LNCaP clone FGC (cell line): ENCODE results near the gene ROR1.

Source experiments
- DNase-seq: peaks from one replicate; pipeline ENCODE4 v3.0.0-alpha.2; 2011; ENCODE audit warnings: low read depth
- H3K4me3 ChIP-seq: 2 replicates; pipeline ENCODE4 v1.5.1; 2011; ENCODE audit warnings: mild to moderate bottlenecking, low read depth, low read length, control low read depth
- TF ChIP-seq, protein P1 (sequence below): IDR thresholded peaks from 2 replicates; pipeline ENCODE4 v1.5.1; 2012; ENCODE audit warnings: mild to moderate bottlenecking; ENCODE audit not compliant: control insufficient read depth, insufficient read depth; ENCODE audit errors: extremely low read depth

The ROR1 gene

DNA sequence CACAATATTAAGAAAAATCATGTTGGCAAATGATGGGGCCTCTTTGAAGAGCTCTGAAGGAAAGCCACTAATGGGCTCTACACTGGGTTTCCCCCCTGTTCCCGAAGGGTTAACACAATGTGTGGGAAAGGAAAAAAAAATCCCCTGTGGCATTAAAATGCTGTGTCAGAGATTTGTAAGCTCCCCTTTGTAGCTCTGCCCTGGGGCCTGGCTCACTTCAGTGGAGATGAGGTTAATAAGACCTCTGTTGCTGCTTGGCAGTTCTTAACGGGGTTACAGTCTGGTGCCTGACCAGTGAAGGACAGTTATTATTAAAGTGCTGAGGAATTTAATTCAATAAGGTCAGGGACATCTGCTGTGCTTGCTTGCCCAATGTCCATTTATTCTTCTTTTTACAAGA lies 299.9 kb downstream of the ROR1 start:
- no peak for DNase-seq
- TF ChIP-seq, protein P1, sequence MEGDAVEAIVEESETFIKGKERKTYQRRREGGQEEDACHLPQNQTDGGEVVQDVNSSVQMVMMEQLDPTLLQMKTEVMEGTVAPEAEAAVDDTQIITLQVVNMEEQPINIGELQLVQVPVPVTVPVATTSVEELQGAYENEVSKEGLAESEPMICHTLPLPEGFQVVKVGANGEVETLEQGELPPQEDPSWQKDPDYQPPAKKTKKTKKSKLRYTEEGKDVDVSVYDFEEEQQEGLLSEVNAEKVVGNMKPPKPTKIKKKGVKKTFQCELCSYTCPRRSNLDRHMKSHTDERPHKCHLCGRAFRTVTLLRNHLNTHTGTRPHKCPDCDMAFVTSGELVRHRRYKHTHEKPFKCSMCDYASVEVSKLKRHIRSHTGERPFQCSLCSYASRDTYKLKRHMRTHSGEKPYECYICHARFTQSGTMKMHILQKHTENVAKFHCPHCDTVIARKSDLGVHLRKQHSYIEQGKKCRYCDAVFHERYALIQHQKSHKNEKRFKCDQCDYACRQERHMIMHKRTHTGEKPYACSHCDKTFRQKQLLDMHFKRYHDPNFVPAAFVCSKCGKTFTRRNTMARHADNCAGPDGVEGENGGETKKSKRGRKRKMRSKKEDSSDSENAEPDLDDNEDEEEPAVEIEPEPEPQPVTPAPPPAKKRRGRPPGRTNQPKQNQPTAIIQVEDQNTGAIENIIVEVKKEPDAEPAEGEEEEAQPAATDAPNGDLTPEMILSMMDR = no peak

DNA sequence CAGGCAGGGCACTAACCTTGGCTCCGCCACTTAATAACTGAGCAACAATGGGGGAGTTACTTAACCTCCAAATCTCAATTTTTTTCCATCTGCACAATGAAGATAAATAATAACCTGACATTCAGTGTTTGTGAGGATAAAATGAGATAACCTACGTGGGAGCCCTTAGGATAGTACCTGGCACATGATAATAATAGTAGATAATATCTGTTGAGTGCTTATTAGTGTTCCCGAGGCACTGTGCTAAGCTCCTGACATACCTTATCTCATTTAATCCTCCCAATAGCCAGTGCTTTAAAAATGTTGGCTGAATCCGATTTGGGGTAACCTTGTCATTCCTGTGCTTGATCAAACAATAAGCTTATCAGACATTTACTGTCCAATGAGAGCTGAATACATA lies 300.9 kb downstream of the ROR1 start:
- TF ChIP-seq, protein P1 = no peak
- no peak for DNase-seq

More for the DNA sequence above, 299.9 kb downstream of the ROR1 start:
- H3K4me3 ChIP-seq = no peak overlapping the region

DNA sequence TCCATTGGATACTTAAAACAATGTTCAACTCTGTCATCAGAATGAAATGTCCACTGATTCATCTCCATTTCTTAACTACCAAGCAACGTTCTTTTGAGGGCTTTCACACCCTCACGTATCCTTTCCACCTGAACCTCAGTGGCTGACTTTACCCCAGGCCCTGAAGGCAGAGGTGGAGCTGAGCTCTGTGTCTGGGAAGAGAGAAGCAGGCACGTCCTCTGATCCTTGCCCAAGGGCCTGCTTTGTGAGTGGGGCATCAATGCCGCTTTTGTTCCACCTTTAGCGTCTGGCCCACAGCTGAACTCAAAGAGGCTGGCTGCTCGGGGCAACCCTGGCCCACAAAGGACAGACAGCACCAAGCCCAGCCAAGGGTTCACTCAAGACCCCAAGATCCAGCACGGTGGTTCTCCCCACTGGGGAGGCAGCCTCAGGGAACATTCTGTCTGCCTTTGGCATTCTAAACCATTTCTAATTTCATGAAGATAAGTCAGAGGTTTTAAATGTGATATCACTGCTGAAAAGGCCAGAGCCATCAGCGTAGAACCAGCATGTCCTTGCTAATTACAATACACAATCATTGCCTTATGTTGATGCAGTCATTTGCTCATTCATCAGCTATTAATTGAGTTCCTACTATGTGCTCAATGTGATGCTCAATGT lies 303.6 kb downstream of the ROR1 start:
- TF ChIP-seq, protein P1 = no peak
- no peak for DNase-seq
- H3K4me3 ChIP-seq = no peak overlapping the region

More for the DNA sequence above, 300.9 kb downstream of the ROR1 start:
- no peak overlapping the region for H3K4me3 ChIP-seq

DNA sequence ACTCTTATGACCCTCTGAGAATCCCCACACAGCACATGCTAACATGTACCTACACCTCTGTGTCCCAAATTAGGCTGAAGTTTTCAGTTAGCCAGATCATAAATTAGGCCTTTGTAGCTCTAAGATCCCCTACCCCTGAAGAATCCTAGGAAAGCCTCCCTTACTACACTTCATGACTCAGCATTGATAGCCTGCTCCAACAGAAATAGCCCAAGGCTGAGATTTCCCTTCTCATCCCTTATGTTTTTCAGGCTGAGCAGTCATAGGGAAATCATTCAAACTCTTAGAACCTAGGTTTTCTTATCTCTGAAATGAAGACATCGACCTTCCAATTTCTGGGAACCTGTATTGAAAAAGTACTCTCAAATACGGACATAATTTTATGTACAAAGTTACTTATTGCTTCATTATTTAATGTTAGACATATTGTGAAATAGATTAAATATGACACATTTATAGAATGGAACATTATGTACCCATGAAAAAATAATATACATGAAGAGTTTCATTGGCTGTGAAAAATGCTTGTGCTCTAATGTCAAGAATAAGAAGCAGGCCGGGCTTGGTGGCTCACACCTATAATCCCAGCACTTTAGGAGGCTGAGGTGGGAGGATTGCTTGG lies 307.2 kb downstream of the ROR1 start:
- no peak overlapping the region for H3K4me3 ChIP-seq
- no peak for DNase-seq
- TF ChIP-seq, protein P1 = no peak

DNA sequence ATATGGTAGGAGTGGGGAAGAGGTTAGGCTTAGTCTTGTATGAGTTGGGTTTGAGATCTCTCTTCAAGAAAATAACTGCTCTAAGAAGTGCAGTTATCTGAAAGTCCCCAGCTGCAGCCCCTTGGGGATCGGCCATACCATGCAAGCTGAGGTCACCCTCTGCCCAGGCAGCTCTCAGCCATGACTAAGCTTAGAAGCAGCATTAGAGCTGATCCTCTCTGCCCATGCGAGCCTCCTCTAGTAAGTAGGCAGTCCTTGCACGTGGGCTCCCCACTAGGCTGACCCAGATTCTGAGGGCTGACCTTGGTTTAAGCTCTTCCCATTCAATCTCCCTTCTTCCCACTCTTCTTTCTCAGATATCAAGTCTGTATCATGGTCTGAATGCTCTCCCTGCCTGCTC lies 308.6 kb downstream of the ROR1 start:
- DNase-seq = no peak
- TF ChIP-seq, protein P1 = no peak
- no peak overlapping the region for H3K4me3 ChIP-seq

DNA sequence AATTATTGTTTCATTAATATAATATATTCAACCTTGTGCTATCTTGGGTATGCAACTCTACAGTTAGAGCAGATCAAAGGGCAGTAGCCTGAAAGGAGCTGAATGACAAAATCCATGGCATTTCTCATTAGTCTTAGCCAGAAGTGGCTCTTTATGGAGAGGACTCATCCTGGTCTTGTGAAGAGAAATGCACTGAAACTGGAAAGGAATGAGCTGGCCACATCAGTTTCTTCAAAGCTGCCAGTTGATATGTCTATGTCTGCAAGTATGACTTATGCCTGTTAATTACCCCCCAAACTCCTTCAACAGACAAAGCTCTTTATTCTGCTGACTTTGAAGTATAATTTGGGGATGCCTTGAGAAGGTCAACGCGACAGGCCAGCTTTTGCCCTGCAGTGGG lies 310.6 kb downstream of the ROR1 start:
- no peak overlapping the region for H3K4me3 ChIP-seq
- DNase-seq = no peak
- TF ChIP-seq, protein P1 = no peak

DNA sequence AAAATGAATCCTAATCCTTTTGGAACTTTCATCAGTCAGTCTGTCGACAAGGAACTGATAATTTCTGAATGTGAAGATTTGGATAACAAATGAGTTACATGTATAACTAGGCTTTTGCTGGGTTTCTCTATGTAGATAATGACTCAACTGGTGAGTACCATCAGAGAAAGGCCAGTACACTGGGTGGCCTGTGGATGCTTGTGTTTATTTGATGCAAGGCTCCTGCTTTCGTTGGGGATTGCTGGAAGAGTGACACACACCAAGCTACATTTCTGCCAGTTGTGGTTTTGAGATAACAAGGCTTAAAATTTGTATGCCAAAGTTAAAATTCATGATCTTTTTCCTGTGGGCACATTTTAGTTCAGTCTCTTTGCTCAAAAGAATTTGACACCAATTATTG lies 314.0 kb downstream of the ROR1 start:
- TF ChIP-seq, protein P1 = no peak
- no peak overlapping the region for H3K4me3 ChIP-seq
- no peak for DNase-seq
